Measurements from ENCODE around the gene PRKAG2.

PRKAG2 gene

DNA sequence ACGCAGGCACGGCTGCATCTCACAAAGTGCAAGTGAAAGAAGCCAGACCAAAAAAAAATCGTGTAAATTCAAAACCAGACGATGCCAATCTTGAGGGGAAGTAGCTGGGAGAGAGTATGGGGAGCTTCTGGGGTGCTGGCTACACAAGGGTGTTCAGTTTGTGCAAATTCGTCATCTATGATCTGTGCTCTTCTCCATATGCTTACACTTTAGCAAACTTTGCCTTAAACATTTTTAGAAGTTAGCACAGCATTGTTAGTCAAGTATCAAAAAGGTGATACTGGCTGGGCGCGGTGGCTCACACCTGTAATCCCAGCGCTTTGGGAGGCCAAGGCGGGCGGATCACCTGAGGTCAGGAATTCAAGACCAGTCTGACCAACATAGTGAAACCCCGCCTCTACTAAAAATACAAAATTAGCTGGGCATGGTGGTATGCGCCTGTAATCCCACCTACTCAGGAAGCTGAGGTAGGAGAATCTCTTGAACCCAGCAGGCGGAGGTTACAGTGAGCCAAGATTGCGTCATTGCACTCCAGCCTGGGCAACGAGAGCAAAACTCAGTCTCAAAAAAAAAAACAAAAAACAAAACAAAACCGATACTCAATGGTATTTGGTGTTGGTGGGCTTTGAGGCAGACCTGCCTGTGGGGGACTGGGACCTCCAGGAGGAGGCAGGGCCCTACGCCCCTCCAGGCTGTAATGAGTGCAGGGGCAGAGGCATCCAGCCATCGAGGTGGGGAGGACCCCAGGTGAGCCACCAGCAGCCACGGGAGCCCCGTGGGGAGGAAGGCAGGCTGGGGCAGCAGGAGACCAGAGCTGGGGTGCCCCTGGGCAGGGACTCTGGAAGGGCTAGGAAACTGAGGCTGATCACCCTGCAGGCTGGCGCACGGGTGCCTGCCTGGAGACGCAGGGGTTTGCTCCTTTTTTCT, 150.0 kb downstream of the PRKAG2 start:
- DNase-seq (ENCODE audit: low spot score), result no peak

DNA sequence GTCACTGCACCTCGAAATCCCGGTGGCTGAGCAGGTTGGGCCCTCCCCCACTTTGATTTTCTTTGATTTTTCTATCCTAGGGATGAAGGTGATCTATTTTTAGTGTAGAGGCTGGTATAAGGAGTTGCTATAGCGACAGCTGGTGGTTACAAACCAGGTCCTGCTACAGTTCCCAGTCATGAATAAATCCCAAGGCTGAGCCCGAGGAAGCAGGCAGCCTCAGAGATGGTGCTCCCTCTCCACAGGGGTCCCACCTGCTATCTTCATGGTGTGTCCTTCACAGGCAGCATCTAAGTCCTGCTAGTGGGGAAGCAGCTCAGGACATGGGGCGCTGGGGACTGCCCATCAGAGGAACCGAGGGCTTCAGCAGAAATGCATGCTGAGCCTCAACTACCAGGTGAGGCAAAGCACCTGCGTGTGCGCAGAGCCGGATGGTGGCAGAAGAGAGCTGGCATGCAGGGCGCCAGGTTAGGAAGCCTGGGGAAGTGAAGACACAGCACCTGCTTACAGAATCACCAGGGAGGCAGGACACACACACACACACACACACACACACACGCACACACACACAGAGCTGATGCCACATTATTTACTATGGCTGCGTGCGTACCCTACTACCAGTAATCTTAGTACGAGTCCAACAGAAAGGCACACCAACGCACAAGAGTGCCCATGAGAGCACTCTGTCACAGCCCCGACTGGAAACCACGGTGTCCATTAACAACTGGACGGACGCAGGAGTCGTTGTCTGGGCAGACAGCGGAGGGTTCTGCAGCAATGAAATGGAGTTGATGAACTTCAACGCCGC, 150.9 kb downstream of the PRKAG2 start:
- DNase-seq (ENCODE audit: low spot score), result no peak

DNA sequence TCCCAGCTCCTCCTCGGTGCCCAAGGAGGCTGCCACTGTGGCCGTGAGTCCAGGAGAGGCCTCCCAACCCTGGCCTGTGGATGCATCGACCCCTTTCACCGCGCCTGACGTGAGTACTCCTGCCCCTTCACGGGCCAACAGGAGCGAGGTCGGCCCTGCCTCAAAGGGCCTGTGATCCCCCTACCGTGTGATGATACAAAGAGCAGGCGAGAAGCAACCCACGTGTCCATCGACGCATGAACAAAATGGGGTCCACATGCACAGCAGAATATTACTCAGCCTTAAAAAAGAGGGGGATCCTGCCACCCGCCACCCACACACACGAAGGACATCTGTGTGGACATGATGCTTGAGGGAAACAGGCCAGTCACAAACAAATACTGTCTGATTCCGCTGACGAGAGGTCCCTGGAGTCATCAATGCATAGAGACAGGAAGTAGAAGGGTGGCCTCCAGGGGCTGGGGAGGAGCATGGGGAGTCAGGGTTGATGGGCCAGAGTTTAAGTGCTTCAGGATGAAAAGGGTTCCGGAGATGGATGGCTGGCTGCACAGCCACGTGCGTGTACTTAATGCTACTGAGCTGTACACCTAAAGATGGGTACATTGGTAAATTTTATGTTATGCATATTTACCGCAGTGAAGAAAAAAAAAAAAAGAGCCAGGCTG, 151.9 kb downstream of the PRKAG2 start:
- DNase-seq (ENCODE audit: low spot score), result peak; percentile 33

DNA sequence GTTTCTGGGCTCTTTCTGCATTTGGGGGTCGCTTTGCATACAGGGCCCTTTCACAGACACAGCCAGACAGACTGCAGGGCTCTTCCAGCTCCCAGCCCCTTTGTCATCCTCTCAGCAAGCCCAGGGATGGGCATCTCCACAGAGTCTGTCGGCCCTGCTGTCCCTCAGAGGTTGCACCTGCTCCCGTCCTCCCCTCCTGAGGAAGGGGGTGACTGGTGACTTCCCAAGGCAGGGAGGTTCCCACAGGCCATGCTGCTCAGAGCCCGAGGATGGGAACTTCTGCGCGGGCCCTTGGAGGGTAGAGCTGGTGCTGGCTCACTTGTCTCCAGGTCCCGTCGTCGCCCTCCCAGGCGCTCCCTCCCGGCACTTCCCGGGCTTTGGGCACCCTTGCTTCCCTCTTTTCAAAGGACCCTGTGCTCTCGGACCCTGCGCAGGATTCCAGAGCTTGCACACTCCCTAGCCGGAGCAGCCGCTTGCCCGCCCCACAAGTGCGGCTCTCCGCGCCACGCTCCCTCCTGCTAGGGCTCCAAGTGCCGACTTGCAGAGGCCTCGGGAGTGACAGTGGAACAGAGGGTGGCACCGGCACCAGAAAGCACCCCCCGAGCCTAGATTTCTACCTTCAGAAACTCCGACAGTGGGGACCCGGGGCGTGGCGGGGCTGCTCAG, 152.5 kb downstream of the PRKAG2 start:
- DNase-seq (ENCODE audit: low spot score), result no peak

DNA sequence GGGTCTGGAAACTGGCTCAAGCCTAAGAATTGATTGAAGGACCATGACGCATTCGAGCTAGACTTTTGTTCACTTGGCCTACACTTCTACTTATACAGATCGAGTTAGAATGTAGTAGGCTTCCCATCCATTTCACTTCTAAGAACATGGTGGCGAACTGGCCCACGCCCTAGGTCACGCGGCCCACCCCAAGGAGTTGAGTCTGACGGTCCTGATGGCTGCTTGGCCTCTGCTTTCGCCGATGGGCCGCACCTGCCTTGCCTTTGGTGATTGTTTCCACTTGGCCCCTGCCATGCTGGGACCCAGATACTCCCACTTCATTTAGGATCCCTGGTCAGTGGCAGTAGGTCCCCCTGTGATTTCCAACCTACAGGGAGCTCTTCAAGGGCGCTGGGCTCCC, 153.6 kb downstream of the PRKAG2 start:
- DNase-seq (ENCODE audit: low spot score), result no peak

DNA sequence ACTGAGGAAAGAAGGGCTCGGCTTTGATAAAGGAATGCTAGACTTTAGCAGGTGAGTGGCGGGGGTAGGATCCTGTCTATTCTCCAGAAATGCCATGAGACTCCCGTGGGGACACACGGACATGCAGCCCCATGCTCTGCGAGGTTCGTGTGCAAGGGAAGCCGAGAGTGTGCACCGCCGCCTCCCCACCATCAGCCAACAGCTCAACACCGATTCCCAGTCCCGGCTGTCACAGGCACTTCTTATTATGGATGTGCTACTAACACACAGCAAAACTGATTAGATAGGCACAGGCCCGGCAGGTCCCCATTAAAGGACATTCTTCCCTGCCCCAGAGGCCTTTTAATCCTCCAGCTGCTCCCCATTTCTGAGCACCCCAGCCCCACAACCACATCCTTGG, 154.4 kb downstream of the PRKAG2 start:
- DNase-seq (ENCODE audit: low spot score), result no peak

DNA sequence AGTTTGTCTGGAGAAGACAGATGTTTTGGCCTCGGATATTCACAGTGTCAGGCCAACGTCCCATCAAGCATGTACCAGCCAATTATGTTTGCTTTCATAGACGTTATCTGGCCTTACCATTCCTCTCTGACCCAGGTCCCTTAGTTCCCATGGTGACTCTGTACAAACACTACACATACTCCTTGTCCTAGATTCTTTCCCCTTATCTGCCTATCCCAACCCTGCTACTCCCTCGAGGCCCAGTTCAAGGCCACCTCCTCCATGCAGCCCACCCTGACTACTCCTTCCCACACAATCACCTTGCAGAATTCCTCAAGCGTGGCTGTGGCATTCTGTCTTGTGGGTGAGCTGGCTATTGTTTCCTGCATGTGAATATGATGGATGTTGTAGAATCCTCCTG, 155.2 kb downstream of the PRKAG2 start:
- DNase-seq (ENCODE audit: low spot score), result no peak

DNA sequence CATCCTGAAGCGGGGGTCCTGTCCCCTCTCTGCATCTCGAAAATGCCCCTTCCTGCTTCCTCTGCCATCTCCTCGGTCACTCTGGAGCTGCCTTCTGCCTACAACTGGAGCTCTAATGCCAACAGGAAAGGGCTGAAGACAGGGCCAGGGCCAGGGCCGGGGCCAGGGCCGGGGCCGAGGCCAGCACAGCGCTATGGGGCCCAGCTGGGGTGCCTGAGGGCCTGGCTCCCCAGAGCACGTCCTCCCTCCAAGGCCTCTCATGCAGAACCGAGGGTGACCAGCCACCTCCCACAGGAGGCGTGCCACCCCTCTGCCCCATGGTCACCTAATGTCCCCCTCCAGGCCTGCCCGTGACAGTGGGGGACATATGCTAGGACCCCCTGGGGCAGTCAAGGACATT, 155.7 kb downstream of the PRKAG2 start:
- DNase-seq (ENCODE audit: low spot score), result no peak

DNA sequence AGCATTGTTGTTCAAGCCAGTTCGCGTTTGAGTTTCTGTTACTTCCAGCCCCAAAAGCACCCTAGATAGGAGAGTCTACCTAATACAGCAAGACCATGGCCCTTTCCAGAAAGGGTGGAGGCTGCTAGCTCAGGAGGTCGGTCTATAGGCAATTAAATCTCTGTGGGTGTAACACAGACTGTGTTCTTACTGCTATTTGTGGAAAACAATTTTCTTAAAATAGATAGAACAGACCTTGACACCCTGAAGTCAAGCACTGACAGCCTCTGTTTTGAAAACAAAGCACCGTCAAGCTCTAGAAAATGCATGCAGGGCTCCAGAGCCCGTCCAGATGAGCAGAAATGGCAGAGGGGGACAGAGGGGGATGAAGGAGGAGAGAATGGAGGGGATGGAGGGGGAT, 156.6 kb downstream of the PRKAG2 start:
- no peak for DNase-seq (ENCODE audit: low spot score)

DNA sequence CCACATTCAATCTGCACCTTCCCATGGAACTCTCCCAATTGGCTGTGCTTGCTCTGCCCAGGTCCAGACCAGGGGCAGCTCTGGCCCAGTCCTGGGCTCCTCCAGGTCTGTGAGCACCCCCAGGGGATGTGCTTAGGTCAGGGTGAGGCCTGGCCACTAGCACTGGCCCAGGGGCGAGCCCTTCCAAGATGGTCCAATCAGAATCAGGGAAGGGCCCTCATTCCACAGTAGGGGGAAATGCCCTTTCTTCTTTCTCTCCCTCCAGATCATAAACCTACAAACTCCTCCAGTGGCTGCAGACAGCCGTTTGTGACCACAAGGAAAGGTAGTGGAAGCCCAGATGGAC, 157.0 kb downstream of the PRKAG2 start:
- no peak for DNase-seq (ENCODE audit: low spot score)

DNA sequence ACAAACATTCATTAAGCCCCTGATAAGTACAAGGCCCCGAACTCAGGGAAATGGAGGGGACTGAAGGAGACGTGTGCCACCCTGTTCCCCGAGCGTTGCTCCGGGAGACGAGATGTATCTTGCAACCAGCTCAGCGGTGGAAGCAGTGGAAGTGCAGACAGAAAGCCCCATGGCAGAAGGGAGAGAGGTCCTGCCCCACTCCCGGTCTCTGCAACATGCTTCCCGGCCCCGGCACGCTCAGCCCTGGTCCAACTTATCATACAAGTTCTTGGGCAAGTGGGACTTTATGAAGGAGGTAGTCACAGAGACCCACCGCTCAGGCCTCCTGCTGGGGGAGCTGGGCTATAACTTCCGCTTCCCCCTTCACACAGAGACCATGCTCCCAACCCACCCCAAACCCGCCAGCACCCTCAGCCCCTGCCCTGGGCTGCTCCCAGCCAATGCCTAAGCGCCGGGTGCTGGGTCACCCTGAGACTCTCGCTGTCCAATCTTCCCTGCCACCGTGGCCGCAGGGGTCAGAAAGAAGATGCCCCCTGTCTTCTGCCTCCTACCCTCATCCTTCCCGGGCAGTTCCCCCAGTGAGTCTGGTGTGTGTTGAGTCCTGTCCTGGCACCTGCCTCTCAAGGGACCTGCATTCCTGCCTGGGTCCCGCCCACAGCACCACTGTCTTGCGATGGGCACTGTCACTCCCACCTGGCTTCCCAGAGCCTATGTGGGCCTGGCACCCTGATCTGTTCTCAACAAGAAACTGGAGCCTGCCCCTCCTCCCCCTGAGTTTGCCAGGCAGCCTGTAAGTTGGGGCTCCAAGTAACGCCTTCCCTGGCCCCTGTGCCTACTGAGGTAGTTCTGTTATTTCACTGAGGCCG, 157.7 kb downstream of the PRKAG2 start:
- DNase-seq (ENCODE audit: low spot score), result no peak

DNA sequence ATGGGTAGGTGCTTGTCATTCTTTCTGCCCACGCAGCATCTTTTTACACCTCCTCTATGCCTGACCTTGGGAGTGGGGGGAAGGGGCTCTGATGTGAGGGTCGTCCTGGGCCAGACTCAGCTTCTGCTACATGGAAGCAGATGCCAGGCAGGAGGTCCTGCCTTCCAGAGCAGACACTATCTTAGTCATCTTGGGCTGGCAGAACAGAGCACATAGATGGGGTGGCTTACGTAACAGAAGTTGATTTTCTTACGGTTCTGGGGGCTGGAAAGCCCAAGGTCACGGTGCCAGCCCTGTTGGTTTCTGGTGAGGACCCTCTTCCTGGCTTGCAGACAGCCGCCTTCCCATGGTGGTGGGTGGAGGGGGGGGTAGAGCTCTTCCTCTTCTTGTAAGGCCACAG, 159.0 kb downstream of the PRKAG2 start:
- no peak for DNase-seq (ENCODE audit: low spot score)

DNA sequence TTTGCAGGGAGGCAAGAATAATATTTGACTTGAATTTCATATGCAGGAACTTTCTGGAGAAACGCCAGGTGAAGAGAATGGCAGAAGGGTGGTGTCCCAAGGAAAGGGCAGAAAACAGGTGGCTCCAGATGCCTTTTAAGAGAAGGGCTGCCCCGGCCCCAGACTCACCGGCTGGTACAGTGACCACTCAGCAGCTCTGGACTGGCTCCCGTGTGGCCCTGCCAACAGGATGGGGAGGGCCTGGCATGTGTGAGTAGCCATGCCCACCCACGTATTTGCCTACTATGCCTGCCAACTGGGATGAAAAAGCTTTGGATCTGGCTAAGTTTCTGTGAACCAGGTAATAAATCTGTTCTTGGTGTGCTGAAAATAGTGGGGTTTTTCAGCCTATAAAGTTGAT, 159.5 kb downstream of the PRKAG2 start:
- no peak for DNase-seq (ENCODE audit: low spot score)

DNA sequence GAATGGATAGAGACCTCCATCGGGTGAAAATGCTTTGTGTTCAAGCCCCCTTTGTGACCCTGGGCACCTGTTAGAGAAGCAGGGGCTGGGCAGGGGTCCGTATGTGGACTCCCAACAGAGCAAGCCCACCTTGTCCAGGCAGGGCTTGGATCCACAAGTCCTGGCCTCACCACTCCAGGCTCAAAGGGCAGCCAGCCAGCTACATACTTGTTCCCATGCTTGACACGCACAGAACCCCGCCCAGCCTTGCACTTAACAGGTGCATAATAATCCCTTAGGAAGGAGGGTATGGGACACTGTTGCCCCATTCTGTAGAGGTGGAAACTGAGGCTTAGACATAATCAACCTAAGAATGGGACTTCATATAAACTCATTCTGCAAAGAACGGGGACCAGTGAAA, 160.6 kb downstream of the PRKAG2 start:
- DNase-seq (ENCODE audit: low spot score), result no peak

DNA sequence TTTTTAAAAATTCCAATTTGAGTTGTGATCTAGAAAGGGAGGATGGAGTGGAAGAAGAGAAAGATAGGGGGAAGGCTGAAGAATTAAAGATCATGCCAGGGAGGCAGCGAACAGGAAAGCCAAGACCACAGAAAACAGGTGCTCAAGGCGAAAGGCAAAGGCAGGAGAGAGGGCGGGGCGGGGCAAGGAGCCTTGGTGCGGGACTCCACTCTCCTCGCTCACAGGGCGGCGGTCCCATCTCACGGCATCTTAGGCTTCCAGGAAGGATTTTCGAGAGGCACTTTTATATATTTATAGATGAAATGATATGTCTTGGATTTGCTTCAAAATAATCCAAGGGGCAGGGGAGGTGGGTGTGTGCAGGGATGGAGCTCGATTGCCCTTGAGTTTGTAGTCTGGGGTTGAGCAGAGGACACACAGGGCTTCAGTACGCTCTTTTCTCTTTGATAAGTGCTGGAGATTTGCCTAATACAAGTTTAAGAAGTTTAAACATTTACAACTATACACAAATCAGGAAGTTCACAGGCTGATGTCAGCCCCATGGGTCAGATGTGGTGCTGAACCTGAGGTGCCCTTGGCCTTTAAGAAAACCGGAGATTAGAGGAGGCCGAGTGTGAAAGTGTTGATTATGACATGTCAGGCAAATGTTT, 161.1 kb downstream of the PRKAG2 start:
- no peak for DNase-seq (ENCODE audit: low spot score)

DNA sequence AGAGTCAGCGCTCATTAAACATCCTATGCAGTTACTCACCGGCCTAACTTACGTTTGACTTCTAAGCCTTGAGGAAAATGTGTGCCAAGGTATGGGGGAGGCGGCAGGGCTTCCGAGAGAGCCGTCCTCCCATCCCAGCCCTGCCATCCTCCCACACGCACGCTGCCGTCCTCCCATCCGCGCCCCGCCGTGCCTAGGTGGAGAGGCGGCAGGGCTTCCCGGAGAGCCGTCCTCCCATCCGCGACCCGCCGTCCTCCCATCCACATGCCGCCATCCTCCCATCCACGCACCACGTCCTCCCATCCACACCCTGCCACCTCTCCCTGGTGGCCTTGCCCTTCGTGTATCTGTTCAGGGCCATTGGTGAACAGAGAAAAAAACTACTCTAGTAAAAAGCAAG, 162.7 kb downstream of the PRKAG2 start:
- no peak for DNase-seq (ENCODE audit: low spot score)

DNA sequence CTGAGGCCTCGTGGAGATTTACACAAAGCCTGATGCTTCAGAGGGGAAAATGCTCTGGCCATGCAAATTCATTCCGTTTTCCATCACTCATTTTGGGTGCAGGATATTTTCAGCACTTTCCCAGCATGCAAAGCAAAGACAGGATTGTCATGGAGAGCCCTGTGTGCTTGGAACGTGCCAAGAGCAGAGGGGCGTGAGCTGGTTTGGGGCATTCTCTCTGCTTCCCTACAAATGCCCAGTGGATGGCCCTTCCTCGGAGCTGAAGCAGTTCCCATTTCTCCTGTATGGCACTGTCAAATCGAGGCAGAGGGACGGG, 164.1 kb downstream of the PRKAG2 start:
- DNase-seq (ENCODE audit: low spot score), result no peak

DNA sequence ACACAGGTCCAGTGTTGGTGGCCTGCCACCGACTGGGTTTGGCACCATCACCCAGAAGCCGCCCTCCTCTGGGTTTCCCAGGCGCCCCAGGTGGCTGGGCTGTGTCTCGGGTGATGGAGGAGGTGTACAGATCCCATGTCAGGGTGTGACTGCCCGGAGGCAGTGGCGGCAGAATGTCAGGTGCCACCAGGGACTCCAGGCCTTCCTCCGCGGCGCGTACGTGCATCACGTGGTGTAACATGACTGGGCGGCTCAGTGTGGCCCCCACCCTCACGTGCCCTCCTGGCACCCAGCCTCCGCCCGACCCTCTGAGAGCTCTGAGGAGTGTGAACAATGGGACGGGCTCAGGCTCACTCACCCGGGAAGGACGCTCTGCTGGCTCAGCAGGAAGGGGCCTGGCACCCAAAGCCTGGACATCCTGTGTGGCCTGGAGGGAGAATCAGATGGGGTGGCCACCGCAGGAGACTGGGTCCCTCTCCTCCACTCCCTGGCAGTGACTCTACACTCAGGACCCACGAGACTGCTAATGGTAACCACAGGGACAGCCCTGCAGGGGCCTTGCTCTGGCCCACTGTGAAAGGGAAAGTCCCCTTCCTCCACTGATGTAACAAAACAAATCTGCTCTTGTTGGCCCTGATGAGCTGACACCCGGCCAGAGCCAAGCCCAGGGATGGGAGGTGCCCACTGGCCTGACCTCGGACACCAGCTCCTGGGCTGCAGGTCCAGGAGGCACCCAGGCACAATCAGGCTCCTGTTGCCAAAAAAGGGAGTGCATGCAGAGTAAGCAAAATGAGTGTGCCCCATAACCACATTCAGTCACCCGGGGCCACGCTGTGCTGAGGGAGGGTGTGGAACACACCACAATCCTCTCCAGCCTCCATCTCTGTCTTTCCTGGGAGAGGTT, 164.8 kb downstream of the PRKAG2 start:
- no peak for DNase-seq (ENCODE audit: low spot score)

DNA sequence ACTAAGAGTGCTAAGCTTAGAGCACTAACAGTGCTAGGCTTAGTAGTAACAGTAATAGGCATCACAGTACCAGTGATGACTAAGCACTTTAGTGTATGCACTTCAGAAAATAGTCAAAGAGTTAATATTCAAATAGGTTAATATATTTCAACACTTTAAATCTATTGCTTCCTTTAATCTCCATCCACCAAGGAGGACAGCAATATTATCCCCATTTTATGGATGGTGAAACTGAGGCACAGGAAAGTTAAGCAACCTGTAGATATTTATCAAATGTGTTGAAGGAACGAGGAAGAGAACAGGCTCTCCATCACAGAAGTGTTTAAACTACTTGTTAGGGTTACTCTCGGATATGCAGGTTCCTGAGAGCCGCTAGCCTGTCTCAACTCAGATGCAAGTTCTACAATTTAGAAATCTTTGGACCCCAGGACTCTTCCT, 165.5 kb downstream of the PRKAG2 start:
- no peak for DNase-seq (ENCODE audit: low spot score)
